Skeletal muscle cell (primary cell): ENCODE data around the gene AP2B1.
"Not testable (repeated sequence)": the region's sequence is repeated elsewhere in the genome, so short reads cannot be mapped to it uniquely, and the experiment has no call there.

Experiments
- DNase-seq: peaks from one replicate; pipeline ENCODE4 v3.0.0-alpha.2; 2010; ENCODE audit warnings: low read depth
- H3K4me3 ChIP-seq: 2 replicates; pipeline ENCODE4 v1.5.1; 2011; ENCODE audit warnings: low read depth, mild to moderate bottlenecking, control low read depth, low read length, moderate library complexity

AP2B1 gene

GRCh38 chr17:35738519-35739133 lies 151.5 kb downstream of the AP2B1 start:
- DNase-seq, result no peak
- no peak overlapping the region for H3K4me3 ChIP-seq

GRCh38 chr17:35740216-35740615 lies 153.1 kb downstream of the AP2B1 start:
- H3K4me3 ChIP-seq, result no peak overlapping the region
- no peak for DNase-seq

GRCh38 chr17:35740997-35741931 lies 154.1 kb downstream of the AP2B1 start:
- DNase-seq, result no peak

GRCh38 chr17:35742496-35742895 lies 155.4 kb downstream of the AP2B1 start:
- DNase-seq, result no peak
- H3K4me3 ChIP-seq, result no peak overlapping the region

More at GRCh38 chr17:35740997-35741931, 154.1 kb downstream of the AP2B1 start:
- H3K4me3 ChIP-seq, result no peak overlapping the region

- no peak for DNase-seq
- H3K4me3 ChIP-seq, result no peak overlapping the region
Measured at GRCh38 chr17:35742896-35743477, 155.9 kb downstream of the AP2B1 start.

GRCh38 chr17:35743626-35744328 lies 156.7 kb downstream of the AP2B1 start:
- H3K4me3 ChIP-seq, result no peak overlapping the region
- DNase-seq, result no peak

- DNase-seq, result no peak
- no peak overlapping the region for H3K4me3 ChIP-seq
Measured at GRCh38 chr17:35744830-35745229, 157.7 kb downstream of the AP2B1 start.

- H3K4me3 ChIP-seq, result no peak overlapping the region
- no peak for DNase-seq
Measured at GRCh38 chr17:35745246-35745645, 158.1 kb downstream of the AP2B1 start.

GRCh38 chr17:35745749-35746320 lies 158.7 kb downstream of the AP2B1 start:
- DNase-seq, result no peak
- H3K4me3 ChIP-seq, result no peak overlapping the region

GRCh38 chr17:35747540-35748017 lies 160.5 kb downstream of the AP2B1 start:
- no peak overlapping the region for H3K4me3 ChIP-seq
- DNase-seq, result no peak

- H3K4me3 ChIP-seq, result no peak overlapping the region
- DNase-seq, result no peak
Measured at GRCh38 chr17:35748341-35748841, 161.3 kb downstream of the AP2B1 start.

GRCh38 chr17:35748979-35749378 lies 161.9 kb downstream of the AP2B1 start:
- H3K4me3 ChIP-seq, result no peak overlapping the region
- DNase-seq, result no peak

- peak overlapping the region; percentile 27 for H3K4me3 ChIP-seq
- DNase-seq, result no peak
Measured at GRCh38 chr17:35749560-35750412, 162.7 kb downstream of the AP2B1 start.

- H3K4me3 ChIP-seq, result no peak overlapping the region
- DNase-seq, result no peak
Measured at GRCh38 chr17:35750526-35751395, 163.6 kb downstream of the AP2B1 start.

- DNase-seq, H3K4me3 ChIP-seq: not testable (repeated sequence)
Measured at GRCh38 chr17:35751541-35751940, 164.4 kb downstream of the AP2B1 start.

- H3K4me3 ChIP-seq, result no peak overlapping the region
- no peak for DNase-seq
Measured at GRCh38 chr17:35752471-35752870, 165.3 kb downstream of the AP2B1 start.

- DNase-seq, result no peak
- no peak within 1 kb of the TSS for H3K4me3 ChIP-seq
Measured at GRCh38 chr17:35752945-35753764, 166.0 kb downstream of the AP2B1 start, which contains the start of gene GAS2L2. Gene GAS2L2, minus strand, starts transcription at chr17:35753239. Its CDS starts 389 bp downstream, at chr17:35752850.
